GM18526 (cell line): ENCODE results near the gene ENOX1.

Source experiments
- POLR2A ChIP-seq: IDR thresholded peaks from 3 replicates; pipeline ENCODE4 v1.6.1; 2011; ENCODE audit not compliant: insufficient read length; ENCODE audit errors: extremely low read depth

ENOX1 gene

GRCh38 chr13:43611281-43612273 lies 175.2 kb downstream of the ENOX1 start:
- TF ChIP-seq POLR2A = no peak

GRCh38 chr13:43608400-43609137 lies 178.2 kb downstream of the ENOX1 start:
- TF ChIP-seq POLR2A = no peak

GRCh38 chr13:43597599-43597945 lies 189.2 kb downstream of the ENOX1 start:
- TF ChIP-seq POLR2A = no peak

GRCh38 chr13:43596924-43597598 lies 189.7 kb downstream of the ENOX1 start:
- no peak for TF ChIP-seq POLR2A

- TF ChIP-seq POLR2A = no peak
Measured at GRCh38 chr13:43596006-43596405, 190.8 kb downstream of the ENOX1 start.

- no peak for TF ChIP-seq POLR2A
Measured at GRCh38 chr13:43587376-43587775, 199.4 kb downstream of the ENOX1 start.

GRCh38 chr13:43584751-43585150 lies 202.0 kb downstream of the ENOX1 start:
- TF ChIP-seq POLR2A = no peak

- TF ChIP-seq POLR2A = no peak
Measured at GRCh38 chr13:43583321-43583720, 203.5 kb downstream of the ENOX1 start.

- TF ChIP-seq POLR2A = no peak
Measured at GRCh38 chr13:43580280-43580679, 206.5 kb downstream of the ENOX1 start.

GRCh38 chr13:43579321-43579720 lies 207.5 kb downstream of the ENOX1 start:
- TF ChIP-seq POLR2A = no peak

GRCh38 chr13:43574605-43575004 lies 212.2 kb downstream of the ENOX1 start:
- no peak for TF ChIP-seq POLR2A

GRCh38 chr13:43573802-43574514 lies 212.8 kb downstream of the ENOX1 start:
- TF ChIP-seq POLR2A = no peak

- TF ChIP-seq POLR2A = no peak
Measured at GRCh38 chr13:43573361-43573740, 213.4 kb downstream of the ENOX1 start.

- no peak for TF ChIP-seq POLR2A
Measured at GRCh38 chr13:43572656-43573360, 214.0 kb downstream of the ENOX1 start.

- TF ChIP-seq POLR2A = no peak
Measured at GRCh38 chr13:43569658-43570057, 217.1 kb downstream of the ENOX1 start.

- no peak for TF ChIP-seq POLR2A
Measured at GRCh38 chr13:43567608-43568007, 219.2 kb downstream of the ENOX1 start.
